IMR-90 (cell line): ENCODE results near the gene ZEB2. TPM values are rescaled to one million over a fixed set of nuclear protein-coding genes. Genes with fewer than 3 reads are reported as not detected.

ENCODE experiments used
- ATAC-seq: fragments of 200-7000 bp; cut with Tn5 transposase; 2 replicates; pipeline ENCODE4 v1.9.1; 2020; ENCODE audit warnings: low read depth, mild to moderate bottlenecking, moderate library complexity
- BruUV-seq: library from RNA; stranded (reverse); fragments of 400-500 nt; replicated peaks from 2 replicates; lab custom pipeline; 2021; lab: Mats Ljungman, UMichigan
- CTCF ChIA-PET: fragments of 300-600 bp; formaldehyde crosslinking; extraction: SDS; loops from one replicate; lab custom pipeline; 2021; ENCODE audit warnings: antibody characterized with exemption; lab: Yijun Ruan, JAX
- POLR2A ChIA-PET: fragments of 300-600 bp; sonication (Branson Sonifier 250); formaldehyde crosslinking; loops from one replicate; lab custom pipeline; 2022; ENCODE audit warnings: antibody characterized with exemption; ENCODE audit not compliant: unreplicated experiment; lab: Charles Lee
- DNase-seq: peaks from one replicate; pipeline ENCODE4 v3.0.0; 2013
- H2AFZ ChIP-seq: replicated peaks from 2 replicates; pipeline ENCODE3; 2013; ENCODE audit warnings: low read length, mild to moderate bottlenecking; ENCODE audit not compliant: poor library complexity
- H2AK5ac ChIP-seq: 2 replicates; pipeline ENCODE4 v1.6.1; 2013; ENCODE audit warnings: low read depth, low read length, inconsistent platforms
- H2AK9ac ChIP-seq: replicated peaks from 2 replicates; pipeline ENCODE3; 2013; ENCODE audit warnings: mild to moderate bottlenecking, low read depth, low read length, moderate library complexity; ENCODE audit not compliant: poor library complexity
- H2BK120ac ChIP-seq: 2 replicates; pipeline ENCODE4 v1.6.1; 2013; ENCODE audit warnings: low read depth, low read length, inconsistent platforms
- H2BK15ac ChIP-seq: 3 replicates; pipeline ENCODE4 v1.6.1; 2013; ENCODE audit warnings: low read depth, low read length, inconsistent platforms
- H2BK20ac ChIP-seq: 2 replicates; pipeline ENCODE4 v1.6.1; 2013; ENCODE audit warnings: low read depth, mild to moderate bottlenecking, inconsistent platforms, low read length, moderate library complexity
- H2BK5ac ChIP-seq: 2 replicates; pipeline ENCODE4 v1.6.1; 2013; ENCODE audit warnings: mild to moderate bottlenecking, low read depth, low read length, inconsistent platforms; ENCODE audit not compliant: poor library complexity, severe bottlenecking
- H3K14ac ChIP-seq: replicated peaks from 2 replicates; pipeline ENCODE4 v1.6.1; 2013; ENCODE audit warnings: low read depth, low read length, inconsistent platforms
- H3K18ac ChIP-seq: 2 replicates; pipeline ENCODE4 v1.6.1; 2013; ENCODE audit warnings: low read depth, low read length, control low read depth
- H3K23ac ChIP-seq: 2 replicates; pipeline ENCODE4 v1.6.1; 2013; ENCODE audit warnings: low read depth, low read length, inconsistent platforms
- H3K27ac ChIP-seq: 2 replicates; pipeline ENCODE4 v1.5.1; 2013; ENCODE audit warnings: mild to moderate bottlenecking, control low read depth, low read length; ENCODE audit not compliant: insufficient read depth
- H3K27me3 ChIP-seq: 2 replicates; pipeline ENCODE4 v1.6.1; 2013; ENCODE audit warnings: low read length; ENCODE audit not compliant: control insufficient read depth, insufficient read depth
- H3K36me3 ChIP-seq: 2 replicates; pipeline ENCODE4 v1.6.1; 2013; ENCODE audit warnings: low read length, mixed read lengths; ENCODE audit not compliant: control insufficient read depth, insufficient read depth
- H3K4ac ChIP-seq: 2 replicates; pipeline ENCODE4 v1.6.1; 2013; ENCODE audit warnings: low read depth, low read length, inconsistent platforms
- H3K4me1 ChIP-seq: 2 replicates; pipeline ENCODE4 v1.6.1; 2013; ENCODE audit warnings: low read length, mixed read lengths; ENCODE audit not compliant: control insufficient read depth, insufficient read depth
- H3K4me2 ChIP-seq: 2 replicates; pipeline ENCODE4 v1.6.1; 2013; ENCODE audit warnings: low read depth, mild to moderate bottlenecking, control low read depth, low read length, moderate library complexity
- H3K4me3 ChIP-seq: 2 replicates; pipeline ENCODE4 v1.5.1; 2013; ENCODE audit warnings: low read depth, mild to moderate bottlenecking, control low read depth, low read length, moderate library complexity; ENCODE audit not compliant: insufficient read depth
- H3K56ac ChIP-seq: 2 replicates; pipeline ENCODE4 v1.6.1; 2013; ENCODE audit warnings: low read length, inconsistent platforms; ENCODE audit not compliant: insufficient read depth; ENCODE audit errors: extremely low read depth
- H3K79me1 ChIP-seq, 2 experiments: 2 replicates each; pipeline ENCODE4 v1.6.1; 2013; ENCODE audit warnings: low read length in 2 of 2, inconsistent platforms in 1 of 2, low read depth in 1 of 2
- H3K9ac ChIP-seq: 2 replicates; pipeline ENCODE4 v1.6.1; 2013; ENCODE audit warnings: low read depth, low read length, control low read depth
- H3K9me1 ChIP-seq: 2 replicates; pipeline ENCODE4 v1.6.1; 2013; ENCODE audit warnings: low read length, inconsistent platforms; ENCODE audit not compliant: insufficient read depth
- H3K9me3 ChIP-seq: 2 replicates; pipeline ENCODE4 v1.6.1; 2013; ENCODE audit warnings: low read length; ENCODE audit not compliant: control insufficient read depth, insufficient read depth
- H4K20me1 ChIP-seq: 2 replicates; pipeline ENCODE4 v1.6.1; 2013; ENCODE audit warnings: low read length, inconsistent platforms; ENCODE audit not compliant: insufficient read depth
- H4K5ac ChIP-seq: 2 replicates; pipeline ENCODE4 v1.6.1; 2013; ENCODE audit warnings: mild to moderate bottlenecking, low read depth, low read length, control low read depth
- H4K8ac ChIP-seq, 2 experiments: 2 replicates each; pipeline ENCODE4 v1.6.1; 2013; ENCODE audit warnings: low read depth in 2 of 2, low read length in 2 of 2, control low read depth in 1 of 2, inconsistent platforms in 1 of 2
- H4K91ac ChIP-seq: 2 replicates; pipeline ENCODE4 v1.6.1; 2013; ENCODE audit warnings: low read depth, low read length, inconsistent platforms; ENCODE audit not compliant: insufficient read depth
- ELK1 ChIP-seq: fragments of 150-350 bp; IDR thresholded peaks from 2 replicates; pipeline ENCODE4 v1.6.1; 2016; ENCODE audit warnings: low read depth, mild to moderate bottlenecking, low read length, moderate library complexity, borderline replicate concordance
- MAFK ChIP-seq: IDR thresholded peaks from 2 replicates; pipeline ENCODE4 v1.6.1; 2012; ENCODE audit warnings: low read depth, low read length, improper control_type of control experiment
- NFE2L2 ChIP-seq: fragments of 150-350 bp; IDR thresholded peaks from 2 replicates; pipeline ENCODE4 v1.6.1; 2016; ENCODE audit warnings: low read depth, mild to moderate bottlenecking, low read length
- RFX5 ChIP-seq: IDR thresholded peaks from 2 replicates; pipeline ENCODE4 v1.8.0; 2012; ENCODE audit warnings: low read depth, mild to moderate bottlenecking, low read length, moderate library complexity
- WGBS, 2 experiments: methylation state at CpG; one replicate each; pipeline versions ENCODE4 v1.1.5 to v1.1.7; 2013; ENCODE audit warnings: missing lambda C conversion rate in 2 of 2; ENCODE audit not compliant: insufficient read length in 1 of 2; ENCODE audit errors: extremely low coverage in 2 of 2; 5-methylcytosine and 5-hydroxymethylcytosine counted together
- dilution Hi-C: fragments of 300-500 bp; cut with HindIII; formaldehyde crosslinking; loops from one replicate; pipeline ENCODE4 v1.14.3; 2018; ENCODE audit warnings: low sequenced_read_pairs; ENCODE audit not compliant: unreplicated experiment
- in situ Hi-C: fragments of 300-500 bp; cut with MboI; formaldehyde crosslinking; loops from 3 replicates; pipeline ENCODE4 v1.14.3; 2019; ENCODE audit warnings: low sequenced_read_pairs, inconsistent platforms, mixed read lengths
- intact Hi-C: fragments of 100-400 bp; cut with micrococcal nuclease; formaldehyde crosslinking; loops from 2 replicates; pipeline ENCODE4 v1.10.0; 2022
- polyA plus RNA-seq, 3 experiments: library from polyadenylated mRNA; depleted of rRNA; stranded (reverse); fragments of >200 nt; gene quantifications; 2 replicates each; pipeline ENCODE4 v1.2.3, GENCODE V29; 2012; ENCODE audit warnings: low replicate concordance in 1 of 3
- total RNA-seq: library from RNA; depleted of rRNA; stranded (reverse); fragments of >200 nt; gene quantifications from 2 replicates; pipeline ENCODE4 v1.2.3, GENCODE V29; 2012

Gene ZEB2
- total and polyA plus RNA-seq, 2 of the 4 experiments (the other 2 are of a cell fraction) = 22.4 to 50.9 TPM

GRCh38 chr2:144526831-144527230 lies 6.9 kb upstream of the ZEB2 start:
- no peak overlapping the region for H3K4me2 ChIP-seq
- dilution Hi-C loops (no loop called here), in situ Hi-C loops (no loop called here), intact Hi-C loops (loop anchor here (10.0 kb wide), 4 partner anchors 568 to 1998 kb away; no protein-coding TSS in a partner anchor)
- CTCF ChIA-PET = no interaction called here
- H3K4me3 ChIP-seq = no peak overlapping the region
- H3K36me3 ChIP-seq = no peaks in the 10 kb centered on the region
- POLR2A ChIA-PET = no interaction called here
- no peaks in the 10 kb centered on the region for H4K20me1 ChIP-seq
- no peak overlapping the region for H4K5ac ChIP-seq
- no CpG with 5 or more reads among the region's 2 CpGs for WGBS, 2 experiments
- H2AK5ac ChIP-seq = no peak overlapping the region
- no peak overlapping the region for H3K23ac ChIP-seq
- H2BK15ac ChIP-seq = no peak overlapping the region
- H3K14ac ChIP-seq = no peak overlapping the region
- H2BK5ac ChIP-seq = no peak overlapping the region
- BruUV-seq = no TSS peak
- ATAC-seq (no peak), DNase-seq (no peak)
- H3K27ac ChIP-seq = no peak overlapping the region
- no peak overlapping the region for H2AFZ ChIP-seq
- H3K9me1 ChIP-seq = no peaks in the 10 kb centered on the region
- H3K79me1 ChIP-seq = no peaks in the 10 kb centered on the region
- H2BK20ac ChIP-seq = no peak overlapping the region
- H3K4me1 ChIP-seq = peaks cover 4% of the 10 kb centered on the region; the same call in 1 of the 2 replicates
- no peak overlapping the region for H4K8ac ChIP-seq
- no peak overlapping the region for H3K56ac ChIP-seq
- no peak overlapping the region for H3K18ac ChIP-seq
- H4K91ac ChIP-seq = no peak overlapping the region
- H3K4ac ChIP-seq = no peak overlapping the region
- no peaks in the 10 kb centered on the region; the same call in 1 of the 2 replicates for H3K27me3 ChIP-seq
- H2BK120ac ChIP-seq = no peak overlapping the region
- no peaks in the 10 kb centered on the region for H3K9me3 ChIP-seq
- TF ChIP-seq ELK1 (no peak), MAFK (no peak), NFE2L2 (no peak), RFX5 (no peak)
- no peak overlapping the region for H3K9ac ChIP-seq
- H2AK9ac ChIP-seq = no peak overlapping the region
